Stimulated activated CD8-positive, alpha-beta memory T cell treated with anti-CD3 and anti-CD28 coated beads, Interleukin-2, amount 100 ng/mL, for 48 hours (primary cell): ENCODE results near the gene CYFIP1.
A peak's percentile ranks its signal among the peaks of the same experiment; 100 is the strongest.

Experiments used
- DNase-seq, 2 donors: peaks; one replicate each; pipeline ENCODE4 v3.0.0-alpha.2; 2020; ENCODE audit warnings: low read depth in 2 of 2

The CYFIP1 gene

GRCh38 chr15:22918056-22918455 lies 62.1 kb downstream of the CYFIP1 start:
- DNase-seq = no peak

- DNase-seq = no peak
Measured at GRCh38 chr15:22917556-22917955, 62.6 kb downstream of the CYFIP1 start.

- DNase-seq = no peak
Measured at GRCh38 chr15:22916606-22917350, 63.4 kb downstream of the CYFIP1 start.

DNA sequence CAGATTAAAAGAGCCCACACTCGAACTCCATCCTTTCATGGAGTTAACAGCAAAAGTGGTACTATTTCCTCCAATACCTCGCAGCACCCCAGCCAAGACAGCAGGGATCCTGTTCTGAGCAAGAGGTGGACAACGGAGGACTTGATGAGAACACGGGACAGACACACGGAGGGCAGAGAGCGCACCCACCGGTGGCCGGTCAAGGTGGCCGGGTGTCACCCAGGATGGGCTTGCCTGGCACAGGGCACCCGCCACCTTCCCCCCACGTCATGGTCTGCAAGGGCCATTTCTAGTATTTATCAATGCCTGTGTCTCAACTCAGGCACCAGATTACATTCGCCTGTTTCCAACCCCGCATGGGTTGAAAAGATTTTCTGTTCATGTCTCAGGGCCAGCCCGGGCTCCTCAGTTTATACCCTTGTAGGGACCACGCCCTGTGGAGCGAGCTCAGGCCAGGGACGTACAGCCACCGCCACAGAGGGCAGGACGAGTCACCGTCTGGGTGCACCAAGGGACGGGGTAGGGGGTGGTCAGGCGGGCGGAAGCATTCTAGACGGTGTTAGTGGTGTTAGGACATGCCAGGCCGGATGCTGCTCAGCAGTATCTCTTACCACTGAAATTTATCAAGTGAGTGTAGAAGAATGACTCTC lies 64.2 kb downstream of the CYFIP1 start:
- no peak for DNase-seq

DNA sequence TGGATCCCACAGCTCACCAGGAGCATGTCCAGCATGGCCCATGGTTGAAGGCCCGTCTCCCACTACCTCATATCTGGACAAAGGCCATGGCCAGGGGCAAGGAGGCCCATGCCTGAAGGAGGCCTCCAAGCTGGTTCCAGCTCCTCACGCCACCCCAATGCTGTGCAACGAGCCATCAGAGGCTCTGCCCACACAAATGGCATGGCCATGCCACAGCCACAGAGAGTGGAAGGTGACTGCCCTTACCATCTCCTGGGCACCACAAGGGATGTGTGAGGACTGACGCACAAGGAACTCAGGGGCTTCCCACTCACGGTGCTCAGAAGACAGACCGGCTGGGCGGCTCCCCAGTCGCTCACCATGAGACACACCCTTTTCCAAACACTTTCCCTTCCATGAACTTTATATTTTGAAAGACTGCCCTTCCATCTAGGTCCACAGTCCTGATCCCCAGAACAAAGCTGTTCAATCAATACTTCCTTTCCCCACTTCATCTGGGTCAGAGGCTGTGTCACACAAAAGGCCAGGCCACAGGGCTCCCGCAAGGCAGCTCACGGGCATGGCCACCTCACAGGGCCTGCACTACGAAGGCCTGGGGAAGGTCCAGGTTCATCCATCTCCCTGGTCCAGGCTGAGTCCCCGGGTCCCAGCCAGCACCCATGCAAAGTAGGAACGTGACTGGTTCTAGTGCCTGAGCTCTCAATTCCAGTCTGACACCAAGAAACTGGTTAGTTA lies 66.4 kb downstream of the CYFIP1 start:
- no peak for DNase-seq

DNA sequence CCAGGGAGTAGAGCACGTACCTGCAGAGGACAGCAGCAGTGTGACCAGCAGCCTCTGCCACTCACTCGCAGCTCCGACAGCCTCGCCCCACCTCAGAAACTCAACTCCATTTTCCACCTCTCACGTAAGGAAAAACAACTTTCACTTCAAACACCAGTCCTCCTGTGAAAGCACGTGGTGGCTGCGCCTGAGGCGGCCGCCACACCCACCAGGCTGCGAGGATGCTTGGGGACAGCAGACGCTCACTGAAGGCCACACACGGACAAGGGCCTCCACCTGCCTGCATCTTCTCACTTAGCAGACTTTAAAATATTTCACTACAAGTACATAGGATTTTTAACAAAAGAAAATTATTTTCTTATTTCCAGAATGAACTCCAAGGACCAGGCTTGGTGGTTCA lies 67.9 kb downstream of the CYFIP1 start:
- DNase-seq = no peak

DNA sequence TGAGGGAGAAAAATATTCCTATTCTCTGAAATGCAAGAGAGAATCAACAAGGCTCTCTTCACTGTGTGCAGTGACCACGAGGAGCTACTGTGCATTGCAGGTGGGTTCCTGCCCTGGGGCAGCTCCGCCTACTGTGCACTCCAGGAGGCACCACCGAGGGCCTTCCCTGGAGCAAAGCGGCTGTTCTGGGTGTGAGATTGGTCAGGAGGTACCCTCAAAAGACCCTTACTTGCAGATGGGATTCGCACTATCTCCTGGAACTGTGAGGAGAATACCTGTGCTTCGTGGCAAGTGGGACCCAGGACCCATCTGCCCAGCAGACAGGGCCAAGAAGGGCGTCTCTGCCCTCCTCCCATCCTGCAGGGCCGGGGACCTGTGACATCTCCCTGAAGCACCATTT lies 68.9 kb downstream of the CYFIP1 start:
- no peak for DNase-seq

DNA sequence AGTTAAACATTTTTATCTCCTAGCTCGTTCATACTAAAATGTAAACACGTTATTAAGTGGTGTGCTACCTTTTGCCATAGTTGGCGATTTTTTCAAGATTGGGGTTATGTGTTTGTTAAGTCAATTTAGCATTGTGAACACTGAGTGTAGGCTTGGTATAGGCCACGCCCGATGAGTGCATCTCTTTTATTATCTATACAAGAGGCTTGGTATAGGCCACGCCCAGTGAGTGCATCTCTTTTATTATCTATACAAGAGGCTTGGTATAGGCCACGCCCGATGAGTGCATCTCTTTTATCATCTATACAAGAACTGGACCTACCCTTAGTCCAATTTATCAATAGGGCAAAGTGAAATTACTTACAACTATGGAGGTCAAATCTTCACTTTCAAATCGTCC lies 71.3 kb downstream of the CYFIP1 start:
- DNase-seq = no peak

DNA sequence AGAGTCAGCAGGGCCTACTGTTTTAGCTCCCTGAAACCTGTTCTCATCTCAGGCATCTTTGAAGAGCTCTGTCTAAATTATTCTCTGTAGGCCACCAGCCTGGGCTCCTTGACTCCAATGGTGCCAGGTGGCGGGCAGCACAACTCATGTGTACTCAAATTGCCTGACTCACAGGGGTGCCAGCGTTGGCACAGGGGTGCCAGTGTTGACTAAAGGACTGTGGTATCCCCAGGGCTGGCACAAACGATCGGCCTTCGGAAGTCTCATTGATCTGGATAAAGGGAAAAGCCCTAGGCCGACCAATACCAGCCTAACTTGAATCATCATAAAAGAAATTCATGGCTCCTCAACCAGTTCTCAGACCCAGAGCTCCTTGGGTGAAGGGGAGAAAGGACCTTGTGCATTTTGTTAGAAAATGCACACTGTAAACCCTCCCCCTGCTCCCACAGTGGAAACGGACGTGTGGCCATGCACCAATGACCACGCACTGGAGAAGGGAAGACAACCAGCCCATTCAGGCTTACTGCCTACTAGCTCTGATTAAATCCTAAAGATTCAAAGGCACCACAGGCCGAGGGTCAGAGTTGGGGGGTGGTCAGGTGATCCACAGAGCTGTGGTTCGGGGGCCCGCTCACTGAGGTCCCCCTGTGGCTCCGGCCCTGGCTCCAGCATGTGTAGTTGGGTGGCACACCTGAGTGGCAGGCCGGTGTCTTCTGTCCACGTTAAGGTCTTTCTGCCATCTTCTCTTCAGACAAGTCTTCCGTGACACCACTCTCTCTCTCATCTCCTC lies 72.8 kb downstream of the CYFIP1 start:
- DNase-seq = no peak

- no peak for DNase-seq
Measured at GRCh38 chr15:22904736-22905135, 75.4 kb downstream of the CYFIP1 start.

GRCh38 chr15:22903961-22904534 lies 76.1 kb downstream of the CYFIP1 start:
- DNase-seq = no peak

DNA sequence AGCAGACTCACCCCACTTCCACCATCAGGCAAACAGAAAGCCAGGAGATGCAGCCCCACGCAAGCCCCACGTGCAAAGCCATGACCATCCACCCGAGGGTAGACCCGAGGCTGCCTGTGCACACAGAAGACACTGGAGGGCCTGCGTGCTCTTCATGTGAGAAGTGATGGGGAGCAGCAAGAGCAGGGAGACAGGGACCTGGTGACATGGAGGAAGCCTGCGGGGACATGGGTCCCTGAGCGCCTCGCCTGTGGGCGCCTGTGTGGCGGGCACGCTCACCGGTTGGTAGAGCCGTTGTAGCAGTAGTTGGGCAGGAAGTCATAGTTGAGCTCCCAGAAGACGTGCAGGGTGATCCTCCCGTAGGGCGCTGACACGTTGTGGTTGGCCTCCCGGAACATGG lies 76.7 kb downstream of the CYFIP1 start:
- DNase-seq = no peak

DNA sequence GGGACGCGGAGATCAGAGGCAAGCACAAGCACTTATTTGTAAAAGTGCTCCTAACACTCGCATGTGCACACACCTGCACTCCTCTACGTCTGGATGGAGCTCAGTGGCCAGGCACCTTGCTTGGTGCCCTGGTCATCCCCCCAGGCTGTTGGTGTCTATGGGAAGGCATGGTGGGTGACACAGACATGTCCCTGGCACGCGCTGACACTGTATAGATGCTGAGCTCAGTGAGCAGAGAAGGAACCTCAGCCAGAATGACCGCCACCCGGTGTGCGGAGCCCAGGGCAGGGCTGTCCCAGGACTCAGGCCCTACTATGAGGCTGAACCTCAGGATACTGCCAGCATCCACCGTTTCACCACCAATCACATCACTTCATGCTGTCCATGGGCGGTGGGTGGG lies 77.2 kb downstream of the CYFIP1 start:
- DNase-seq = no peak

- no peak for DNase-seq
Measured at GRCh38 chr15:22902578-22902977, 77.6 kb downstream of the CYFIP1 start.

GRCh38 chr15:22902046-22902445 lies 78.1 kb downstream of the CYFIP1 start:
- DNase-seq = no peak

GRCh38 chr15:22895465-22896190 lies 84.5 kb downstream of the CYFIP1 start:
- DNase-seq = peak; percentile 13 to 18

- no peak for DNase-seq
Measured at GRCh38 chr15:22893881-22894280, 86.3 kb downstream of the CYFIP1 start.

DNA sequence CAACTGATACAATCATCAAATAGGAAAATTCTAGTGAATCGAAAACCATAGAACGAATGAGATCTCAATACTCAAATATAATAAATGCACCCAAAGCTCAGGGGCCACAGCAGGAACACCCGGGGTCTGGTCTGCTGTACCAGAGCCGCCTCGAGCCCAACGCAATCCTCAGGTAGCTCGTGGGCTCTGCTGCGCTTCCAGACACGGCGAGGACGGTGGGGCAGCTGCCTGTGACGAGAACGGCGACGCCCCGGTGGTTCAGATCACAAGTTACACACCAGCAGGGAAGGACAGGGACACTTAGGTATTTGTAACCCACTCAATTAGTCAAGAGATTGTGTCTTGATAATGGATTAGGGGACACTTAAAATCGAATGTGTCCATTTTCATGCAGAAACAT lies 87.1 kb downstream of the CYFIP1 start:
- DNase-seq = no peak

DNA sequence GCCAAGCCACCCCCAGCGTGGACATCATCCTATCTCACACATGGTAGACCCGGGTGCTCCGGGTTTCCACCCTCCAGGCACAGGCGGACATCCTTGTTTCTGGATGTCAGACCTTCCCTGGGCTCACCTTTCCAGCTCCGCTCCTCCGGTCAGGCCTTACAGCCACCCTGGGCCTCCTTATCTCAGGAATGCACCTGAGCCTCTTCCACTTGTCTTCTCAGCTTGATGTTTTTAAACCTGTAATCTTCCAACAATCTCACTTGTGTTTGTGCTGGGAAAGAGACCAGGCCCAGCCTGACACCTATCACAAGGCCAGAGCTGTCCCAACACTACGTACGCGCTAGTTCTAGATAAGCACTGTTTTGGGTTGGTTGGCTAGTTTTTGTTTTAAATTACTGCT lies 87.8 kb downstream of the CYFIP1 start:
- no peak for DNase-seq

DNA sequence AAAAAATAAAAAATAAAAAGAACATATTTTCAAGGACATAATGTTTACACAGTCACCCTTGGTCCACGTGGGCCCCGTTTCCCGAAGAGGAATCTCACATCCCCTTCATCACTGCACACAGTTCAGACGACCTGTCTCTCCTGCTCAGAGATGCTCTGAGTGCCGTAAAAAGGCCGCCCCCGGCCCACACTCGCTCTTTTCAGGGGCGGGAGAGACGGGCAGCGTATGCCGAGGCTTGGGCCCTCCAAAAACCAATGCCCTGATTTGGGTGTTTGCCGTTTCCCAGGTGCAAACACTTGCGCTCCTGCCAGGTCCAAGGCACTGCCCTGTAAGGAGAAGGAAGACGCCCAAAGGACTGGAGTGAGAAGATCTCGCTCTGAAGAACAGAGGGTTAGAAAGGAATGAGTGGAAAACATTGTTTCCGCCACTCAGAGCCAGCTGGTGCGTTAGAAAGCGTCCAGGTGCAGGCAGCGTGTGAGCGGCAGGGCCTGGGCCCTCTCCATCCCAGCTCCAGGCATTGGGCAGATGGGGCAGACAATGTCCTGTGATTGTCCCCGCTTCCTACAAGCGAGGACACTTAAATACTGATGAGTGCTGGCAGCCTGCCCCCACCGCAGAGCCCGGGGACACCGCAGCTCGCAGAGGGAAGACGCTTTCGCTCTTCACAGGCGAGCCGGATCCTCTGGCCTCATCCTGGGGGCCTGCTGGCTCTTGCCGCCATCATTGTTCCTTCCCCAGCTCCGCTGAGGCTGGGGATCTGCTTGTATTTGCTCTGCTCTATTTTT lies 88.5 kb downstream of the CYFIP1 start:
- DNase-seq = no peak
